Lower lobe of right lung (tissue), 2 donors: Measurements from ENCODE around the gene ZNF710. TPM values are rescaled to one million over a fixed set of nuclear protein-coding genes. Genes with fewer than 3 reads are reported as not detected.

ENCODE experiments used
- ATAC-seq, 2 donors: fragments of 200-7000 bp; cut with Tn5 transposase; one replicate each; pipeline ENCODE4 v1.9.1; 2020 to 2022; ENCODE audit warnings: mild to moderate bottlenecking in 2 of 2, moderate library complexity in 2 of 2
- DNase-seq: peaks from one replicate; pipeline ENCODE4 v3.0.0-alpha.2; 2020
- H3K27ac ChIP-seq: fragments of 200-600 bp; one replicate; pipeline ENCODE4 v1.8.0; 2022
- H3K27me3 ChIP-seq: fragments of 200-600 bp; one replicate; pipeline ENCODE4 v1.8.0; 2022; ENCODE audit warnings: low read depth
- H3K36me3 ChIP-seq: fragments of 200-600 bp; one replicate; pipeline ENCODE4 v1.8.0; 2022; ENCODE audit warnings: mild to moderate bottlenecking
- H3K4me1 ChIP-seq: fragments of 200-600 bp; one replicate; pipeline ENCODE4 v1.8.0; 2022
- H3K4me3 ChIP-seq: fragments of 200-600 bp; one replicate; pipeline ENCODE4 v1.8.0; 2022; ENCODE audit warnings: mild to moderate bottlenecking
- H3K9me3 ChIP-seq: fragments of 200-600 bp; one replicate; pipeline ENCODE4 v1.8.0; 2022
- intact Hi-C: fragments of 100-400 bp; cut with DNase I; formaldehyde crosslinking; loops from one replicate; pipeline ENCODE4 v1.11.0; 2022
- total RNA-seq: library from RNA; stranded (reverse); fragmentation: NEBNext Ultra II Directional; extraction: Animal tissue kit (Norgen Biotek cat#: 25700); gene quantifications from one replicate; pipeline ENCODE4 v1.2.1, GENCODE V29; 2021
- TF ChIP-seq, protein P1 (sequence below): fragments of 200-600 bp; IDR thresholded peaks from one replicate; pipeline ENCODE4 v1.8.0; 2022; ENCODE audit warnings: antibody characterized with exemption, mild to moderate bottlenecking
- donor health status: DM: no; HTN: yes; CAD: no; lungs with severe emphysema.

The ZNF710 gene
- total RNA-seq, 1 donor from 2014 or later, result 50.7 TPM

DNA sequence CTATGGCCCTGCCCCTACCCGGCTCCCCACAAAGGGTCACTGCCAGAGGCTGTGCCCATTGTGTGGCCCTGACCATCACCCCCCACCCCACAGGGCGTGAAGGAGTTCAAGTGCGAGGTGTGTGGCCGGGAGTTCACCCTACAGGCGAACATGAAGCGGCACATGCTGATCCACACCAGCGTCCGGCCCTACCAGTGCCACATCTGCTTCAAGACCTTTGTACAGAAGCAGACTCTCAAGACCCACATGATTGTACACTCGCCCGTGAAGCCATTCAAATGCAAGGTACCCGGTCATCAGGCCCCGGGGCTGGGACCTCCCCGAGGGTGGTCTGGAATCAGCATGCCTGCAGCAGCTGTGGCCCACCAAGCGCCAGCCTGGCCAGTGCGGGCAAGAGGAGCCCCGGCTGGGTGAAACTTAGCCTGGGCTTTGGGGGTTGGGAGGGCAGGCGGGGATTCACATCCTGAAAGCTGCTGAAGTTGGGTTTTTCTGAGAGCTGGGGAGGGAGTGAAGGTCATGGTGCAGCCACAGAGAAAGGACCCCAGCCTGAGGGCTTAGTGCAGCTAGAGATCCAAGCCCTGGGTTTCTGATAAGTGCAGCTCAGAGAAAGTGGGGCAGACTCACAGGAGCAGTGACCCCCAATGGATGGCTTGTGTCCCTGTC is 72.0 kb downstream of the ZNF710 start:
- intact Hi-C loops, result no loop called here
- ATAC-seq, result no peak
- H3K4me1 ChIP-seq, result peaks cover 26% of the 10 kb centered on the region
- H3K36me3 ChIP-seq, result peaks cover 70% of the 10 kb centered on the region
- TF ChIP-seq, protein P1, sequence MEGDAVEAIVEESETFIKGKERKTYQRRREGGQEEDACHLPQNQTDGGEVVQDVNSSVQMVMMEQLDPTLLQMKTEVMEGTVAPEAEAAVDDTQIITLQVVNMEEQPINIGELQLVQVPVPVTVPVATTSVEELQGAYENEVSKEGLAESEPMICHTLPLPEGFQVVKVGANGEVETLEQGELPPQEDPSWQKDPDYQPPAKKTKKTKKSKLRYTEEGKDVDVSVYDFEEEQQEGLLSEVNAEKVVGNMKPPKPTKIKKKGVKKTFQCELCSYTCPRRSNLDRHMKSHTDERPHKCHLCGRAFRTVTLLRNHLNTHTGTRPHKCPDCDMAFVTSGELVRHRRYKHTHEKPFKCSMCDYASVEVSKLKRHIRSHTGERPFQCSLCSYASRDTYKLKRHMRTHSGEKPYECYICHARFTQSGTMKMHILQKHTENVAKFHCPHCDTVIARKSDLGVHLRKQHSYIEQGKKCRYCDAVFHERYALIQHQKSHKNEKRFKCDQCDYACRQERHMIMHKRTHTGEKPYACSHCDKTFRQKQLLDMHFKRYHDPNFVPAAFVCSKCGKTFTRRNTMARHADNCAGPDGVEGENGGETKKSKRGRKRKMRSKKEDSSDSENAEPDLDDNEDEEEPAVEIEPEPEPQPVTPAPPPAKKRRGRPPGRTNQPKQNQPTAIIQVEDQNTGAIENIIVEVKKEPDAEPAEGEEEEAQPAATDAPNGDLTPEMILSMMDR, result no peak
- no peak for DNase-seq
- no peaks in the 10 kb centered on the region for H3K27me3 ChIP-seq
- H3K27ac ChIP-seq, result no peak overlapping the region
- no peak overlapping the region for H3K4me3 ChIP-seq
- no peaks in the 10 kb centered on the region for H3K9me3 ChIP-seq

DNA sequence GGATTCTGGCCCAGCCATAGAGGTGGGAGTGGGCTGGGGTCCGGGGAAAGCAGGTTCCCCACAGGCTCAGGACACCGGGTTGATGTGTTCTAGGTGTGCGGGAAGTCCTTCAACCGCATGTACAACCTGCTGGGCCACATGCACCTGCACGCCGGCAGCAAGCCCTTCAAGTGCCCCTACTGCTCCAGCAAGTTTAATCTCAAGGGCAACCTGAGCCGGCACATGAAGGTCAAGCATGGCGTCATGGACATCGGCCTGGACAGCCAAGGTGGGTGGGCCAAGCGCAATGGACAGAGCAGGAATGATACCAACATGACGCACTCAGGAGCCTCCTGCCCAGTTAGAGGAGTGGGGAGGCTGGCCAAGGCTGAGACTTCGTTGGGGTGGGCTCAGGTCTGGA is 72.9 kb downstream of the ZNF710 start:
- no peaks in the 10 kb centered on the region for H3K9me3 ChIP-seq
- peaks cover 72% of the 10 kb centered on the region for H3K36me3 ChIP-seq
- peaks cover 26% of the 10 kb centered on the region for H3K4me1 ChIP-seq
- intact Hi-C loops, result no loop called here
- H3K27ac ChIP-seq, result no peak overlapping the region
- TF ChIP-seq, protein P1, result no peak
- peak; percentile 20 to 45 for ATAC-seq
- H3K27me3 ChIP-seq, result no peaks in the 10 kb centered on the region
- DNase-seq, result no peak
- no peak overlapping the region for H3K4me3 ChIP-seq

DNA sequence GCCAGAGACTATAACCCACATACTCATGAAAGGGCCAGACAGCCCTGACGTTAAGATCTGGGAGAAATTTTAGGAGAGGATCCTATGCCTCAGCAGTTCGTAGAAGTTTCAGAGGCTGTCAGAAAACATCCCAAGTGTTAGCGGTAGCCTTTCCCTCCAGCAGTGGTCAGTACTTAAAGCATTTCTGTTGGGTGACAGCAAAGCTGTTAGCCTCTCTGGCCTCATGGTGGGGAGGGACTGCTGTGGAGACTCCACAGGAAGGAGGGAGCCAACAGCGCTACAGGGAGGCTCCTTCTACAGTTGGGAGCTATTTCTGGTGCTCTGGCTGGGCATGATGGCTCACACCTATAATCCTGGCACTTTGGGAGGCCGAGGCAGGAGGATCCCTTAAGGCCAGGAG is 73.8 kb downstream of the ZNF710 start:
- TF ChIP-seq, protein P1, result no peak
- DNase-seq (no peak), ATAC-seq (no peak)
- Histone ChIP-seq H3K4me1 (peaks cover 17% of the 10 kb centered on the region), H3K27me3 (no peaks in the 10 kb centered on the region), H3K27ac (peak overlapping the region; percentile 41), H3K9me3 (no peaks in the 10 kb centered on the region), H3K36me3 (peaks cover 72% of the 10 kb centered on the region), H3K4me3 (no peak overlapping the region)
- intact Hi-C loops, result no loop called here

DNA sequence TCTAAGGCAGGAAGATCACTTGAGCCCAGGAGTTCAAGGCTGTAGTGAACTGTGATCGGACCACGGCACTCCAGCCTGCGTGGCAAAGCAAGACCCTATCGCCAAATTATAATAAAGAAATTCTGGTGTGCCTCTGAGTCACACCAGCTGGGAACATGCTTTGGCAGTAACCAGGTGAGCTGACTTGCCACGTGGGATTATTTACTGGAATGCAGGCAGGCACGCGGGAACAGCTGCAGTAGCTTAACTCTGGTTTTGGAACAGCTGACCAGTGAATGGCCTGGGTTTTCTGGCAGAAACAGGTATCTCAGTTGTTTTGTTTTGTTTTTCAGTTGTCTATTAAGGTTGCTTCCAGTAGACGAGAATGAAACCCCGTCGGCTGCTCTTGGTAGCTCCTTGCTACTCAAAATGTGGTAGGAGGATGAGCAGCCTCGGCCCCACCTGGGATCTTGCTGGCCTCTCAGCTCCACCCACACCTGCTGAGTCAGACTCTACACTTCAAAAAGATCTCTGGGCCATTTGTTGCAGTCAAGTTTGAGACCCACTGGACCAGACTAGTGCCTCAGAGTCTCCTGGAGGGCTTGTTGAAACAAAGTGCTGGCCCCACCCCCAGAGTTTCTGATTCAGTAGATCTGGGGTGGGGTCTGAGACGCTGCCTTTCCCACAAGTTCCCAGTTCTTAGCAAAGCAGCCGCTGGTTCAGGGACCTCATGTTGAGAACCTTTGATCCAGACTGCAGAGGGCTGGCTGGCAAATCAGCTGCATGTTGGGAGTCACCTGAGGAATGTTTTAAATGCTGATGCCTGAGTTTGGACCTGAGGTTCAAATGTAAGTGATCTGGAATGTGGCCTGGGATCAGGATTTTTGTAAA is 74.5 kb downstream of the ZNF710 start:
- intact Hi-C loops, result no loop called here

DNA sequence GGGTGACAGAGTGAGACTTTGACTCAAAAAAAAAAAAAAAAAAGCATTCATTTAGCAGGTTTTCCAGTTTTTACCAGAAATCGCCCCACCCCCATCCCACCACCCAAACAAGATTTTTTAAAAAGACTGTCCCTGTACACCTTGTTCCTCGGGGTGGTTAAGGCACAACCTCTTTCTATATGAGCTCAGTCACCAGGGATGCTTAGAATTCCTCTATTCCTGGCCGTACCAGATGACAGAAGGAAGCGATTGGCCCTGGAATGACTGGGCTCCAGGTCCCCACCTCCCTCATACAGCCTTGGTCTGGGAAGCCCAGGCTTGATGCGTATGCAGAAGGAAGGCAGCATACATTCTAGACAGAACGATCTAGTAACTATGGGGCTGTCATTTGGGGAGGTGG is 75.6 kb downstream of the ZNF710 start:
- peaks cover 90% of the 10 kb centered on the region for H3K36me3 ChIP-seq
- H3K4me3 ChIP-seq, result no peak overlapping the region
- ATAC-seq (no peak), DNase-seq (no peak)
- no peaks in the 10 kb centered on the region for H3K9me3 ChIP-seq
- no peaks in the 10 kb centered on the region for H3K4me1 ChIP-seq
- intact Hi-C loops, result no loop called here
- H3K27me3 ChIP-seq, result no peaks in the 10 kb centered on the region
- H3K27ac ChIP-seq, result no peak overlapping the region
- TF ChIP-seq, protein P1, result no peak

More for the DNA sequence above, 74.5 kb downstream of the ZNF710 start:
- Histone ChIP-seq H3K27me3 (no peaks in the 10 kb centered on the region), H3K27ac (peak overlapping the region; percentile 41), H3K9me3 (no peaks in the 10 kb centered on the region), H3K4me1 (peaks cover 10% of the 10 kb centered on the region), H3K4me3 (no peak overlapping the region), H3K36me3 (peaks cover 79% of the 10 kb centered on the region)
- DNase-seq (no peak), ATAC-seq (peak; percentile 38 to 55)
- TF ChIP-seq, protein P1, result no peak
